NOMO-1 treated with dmso at 0.1 percent for 144 hours (cell line): ENCODE results near the gene CSHL1.
"Not testable (repeated sequence)": the region's sequence is repeated elsewhere in the genome, so short reads cannot be mapped to it uniquely, and the experiment has no call there.

Source experiments
- DNase-seq: peaks from one replicate; lab custom pipeline; 2025; ENCODE audit not compliant: unreplicated experiment; lab: John Stamatoyannopoulos, UW

CSHL1 gene

DNA sequence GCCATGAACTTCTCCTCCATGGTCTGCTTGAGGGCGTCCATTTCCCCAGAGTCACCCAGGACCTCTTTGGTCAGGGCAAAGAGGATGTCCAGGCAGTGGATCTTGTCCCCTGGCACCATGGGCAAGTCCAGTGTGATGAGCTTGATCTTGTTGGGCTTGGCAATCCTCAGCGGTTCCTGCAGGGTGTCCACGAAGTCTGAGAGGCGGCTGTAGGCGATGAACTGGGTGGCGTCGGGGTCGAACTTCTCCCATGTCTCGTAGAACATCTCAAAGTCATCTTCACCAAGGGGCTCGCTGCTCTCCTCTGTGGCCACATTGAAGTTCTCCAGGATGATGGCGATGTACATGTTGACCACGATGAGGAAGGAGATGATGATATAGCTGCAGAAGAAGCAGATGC lies 30.1 kb upstream of the CSHL1 start:
- DNase-seq = no peak

DNA sequence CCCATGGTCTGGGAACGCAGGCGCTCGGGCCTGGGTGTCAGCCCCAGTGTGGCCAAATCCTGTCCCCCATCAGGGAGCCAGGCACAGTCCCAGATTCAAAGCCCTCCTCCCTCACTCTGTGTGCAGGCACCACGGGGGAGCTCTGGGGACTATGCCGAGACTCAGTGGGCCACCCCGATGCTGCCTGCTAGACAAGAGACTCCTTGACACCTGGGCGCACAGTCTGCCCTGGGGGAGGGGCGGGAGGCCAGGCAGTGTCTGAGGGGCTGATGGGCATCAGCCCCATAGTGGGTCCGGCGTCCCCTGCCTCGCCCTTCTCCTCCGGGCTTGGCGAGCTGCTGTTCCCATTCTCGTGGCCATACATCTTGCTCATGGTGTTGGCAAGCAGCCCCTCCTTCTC lies 29.5 kb upstream of the CSHL1 start:
- DNase-seq = no peak

- no peak for DNase-seq
Measured at GRCh38 chr17:63939884-63940283, 28.8 kb upstream of the CSHL1 start.

- no peak for DNase-seq
Measured at GRCh38 chr17:63939401-63939800, 28.3 kb upstream of the CSHL1 start.

GRCh38 chr17:63937920-63938319 lies 26.9 kb upstream of the CSHL1 start:
- DNase-seq = no peak

DNA sequence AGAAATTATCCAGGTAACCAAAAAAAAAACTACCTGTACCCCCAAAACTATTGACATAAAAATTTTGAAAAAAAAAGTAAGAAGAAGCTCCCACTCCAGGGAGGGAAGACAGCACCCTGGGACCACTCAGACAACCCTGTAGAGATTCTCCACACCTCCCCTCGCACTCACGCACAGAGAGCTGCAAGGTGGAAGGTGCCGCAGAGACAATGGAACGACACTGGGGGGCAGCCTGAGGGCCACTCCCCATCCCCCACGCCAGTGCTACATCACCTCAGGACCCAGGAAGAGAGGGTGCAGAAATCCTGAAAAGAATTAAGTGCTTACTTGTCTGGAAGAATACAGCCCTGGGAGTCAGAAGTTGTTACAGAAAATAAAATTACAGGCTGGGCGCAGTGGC lies 26.3 kb upstream of the CSHL1 start:
- DNase-seq = no peak

GRCh38 chr17:63934183-63935112 lies 23.4 kb upstream of the CSHL1 start:
- DNase-seq = no peak

DNA sequence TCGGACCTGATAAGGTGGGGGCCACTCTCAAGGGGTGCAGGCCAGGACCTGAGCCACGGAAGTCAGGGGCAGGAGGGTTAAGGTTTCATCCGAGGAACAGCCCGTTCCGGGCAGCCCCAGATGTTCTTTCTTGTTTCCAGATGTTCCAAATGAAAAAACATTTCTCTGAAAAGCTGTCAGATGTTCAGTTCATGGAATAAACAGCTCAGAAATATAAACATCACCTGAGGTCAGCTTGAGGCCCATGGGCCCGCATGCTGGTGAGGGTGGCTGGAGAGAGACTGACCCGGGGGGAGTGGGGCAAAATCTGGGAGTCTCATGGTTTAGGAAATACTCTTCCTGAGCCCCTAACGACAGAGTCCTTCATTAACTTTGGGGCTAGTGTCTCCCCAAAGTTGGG lies 22.5 kb upstream of the CSHL1 start:
- DNase-seq = no peak

- DNase-seq = no peak
Measured at GRCh38 chr17:63932721-63933120, 21.7 kb upstream of the CSHL1 start.

GRCh38 chr17:63931981-63932561 lies 21.0 kb upstream of the CSHL1 start, which contains the start of gene CD79B:
Gene CD79B, minus strand, starts transcription at chr17:63932331. Its CDS starts 70 bp downstream, at chr17:63932261.
- DNase-seq = no peak

- DNase-seq = peak; percentile 38
Measured at GRCh38 chr17:63930951-63931575, 20.0 kb upstream of the CSHL1 start.

- DNase-seq = no peak
Measured at GRCh38 chr17:63929860-63930766, 19.1 kb upstream of the CSHL1 start.

DNA sequence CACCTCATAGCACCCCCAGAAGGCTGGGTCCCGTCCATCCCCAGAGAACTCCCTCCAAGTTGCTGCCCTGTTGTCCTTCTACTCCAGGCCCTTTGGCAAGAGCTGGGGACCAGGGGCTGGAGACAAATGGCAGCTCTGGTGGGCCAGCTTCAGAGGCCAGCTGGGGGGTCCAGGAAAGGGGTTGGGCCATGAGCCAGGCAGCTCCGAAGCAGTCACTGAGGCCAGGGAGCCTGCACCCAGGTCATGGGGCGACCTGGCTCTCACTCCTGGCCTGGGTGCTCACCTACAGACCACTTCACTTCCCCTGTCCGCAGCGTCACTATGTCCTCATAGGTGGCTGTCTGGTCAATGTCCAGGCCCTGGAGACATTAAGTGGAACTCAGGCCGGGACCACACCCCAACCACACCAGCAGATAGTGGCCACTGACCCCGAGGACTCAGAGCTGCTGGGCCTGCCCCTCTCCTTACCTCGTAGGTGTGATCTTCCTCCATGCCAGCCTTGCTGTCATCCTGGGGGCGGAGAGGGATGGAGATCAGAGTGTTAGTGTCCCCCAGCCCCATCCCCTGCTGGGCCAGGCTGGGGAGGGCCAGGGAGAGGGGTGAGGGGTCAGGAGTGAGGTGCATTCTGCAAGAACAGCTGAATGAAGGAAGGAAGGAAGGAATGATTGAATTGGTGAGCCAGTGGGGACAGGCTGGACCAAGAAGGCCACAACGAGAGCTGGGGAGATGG lies 18.1 kb upstream of the CSHL1 start:
- no peak for DNase-seq

- no peak for DNase-seq
Measured at GRCh38 chr17:63928172-63928666, 17.2 kb upstream of the CSHL1 start.

DNA sequence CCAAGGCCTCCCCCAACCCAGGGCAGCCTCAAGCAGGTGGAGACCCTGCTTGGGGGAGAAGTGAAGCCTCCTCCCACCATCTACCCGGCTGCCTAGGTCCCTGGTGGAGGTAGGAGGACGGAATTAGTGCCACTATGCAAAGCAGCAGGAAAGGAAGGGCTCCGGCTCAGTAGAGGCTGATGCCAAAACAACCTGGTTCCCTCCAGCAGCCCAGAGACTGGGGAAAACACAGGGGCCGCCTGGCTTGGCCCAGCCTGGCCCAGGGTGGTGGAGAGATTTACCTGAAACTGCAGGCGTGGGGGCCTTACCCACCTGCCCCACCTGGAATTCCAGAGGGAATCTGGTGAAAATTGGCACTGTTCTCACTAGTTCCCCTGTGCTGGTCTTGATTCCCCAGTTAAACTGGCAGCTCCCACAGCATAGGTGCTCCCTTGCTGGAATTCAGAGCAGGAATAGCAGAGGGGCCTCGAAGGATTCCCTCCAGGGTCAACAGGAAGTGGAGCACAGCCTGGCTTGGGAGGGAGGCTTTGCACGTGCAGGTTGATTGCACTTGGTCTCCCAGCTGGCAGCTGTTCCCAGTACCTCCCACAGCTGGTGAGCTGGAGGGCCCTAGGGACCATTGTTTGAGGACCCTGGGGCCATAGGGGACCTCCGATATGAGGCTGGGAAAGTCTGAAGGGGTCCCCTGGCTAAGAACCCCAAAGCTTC lies 16.6 kb upstream of the CSHL1 start:
- DNase-seq = no peak

DNA sequence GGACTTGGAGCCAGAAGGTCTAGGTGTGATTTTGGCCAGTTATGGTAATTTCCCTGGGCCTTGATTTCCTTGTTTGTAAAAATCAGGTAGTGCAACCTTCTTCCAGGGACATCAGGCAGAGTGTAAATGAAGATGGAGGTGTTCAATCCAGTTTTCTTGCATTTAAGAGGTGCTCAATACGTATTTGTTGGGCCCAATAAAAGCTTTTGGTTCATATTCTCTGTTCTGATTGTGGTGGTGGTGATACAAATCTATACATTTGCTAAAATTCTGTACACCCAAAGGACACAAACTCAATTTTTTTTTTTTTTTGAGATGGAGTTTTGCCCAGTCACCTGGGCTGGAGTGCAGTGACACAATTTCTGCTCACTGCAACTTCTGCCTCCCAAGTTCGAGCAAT lies 15.1 kb upstream of the CSHL1 start:
- DNase-seq = no peak

GRCh38 chr17:63925615-63926014 lies 14.6 kb upstream of the CSHL1 start:
- DNase-seq = no peak

DNA sequence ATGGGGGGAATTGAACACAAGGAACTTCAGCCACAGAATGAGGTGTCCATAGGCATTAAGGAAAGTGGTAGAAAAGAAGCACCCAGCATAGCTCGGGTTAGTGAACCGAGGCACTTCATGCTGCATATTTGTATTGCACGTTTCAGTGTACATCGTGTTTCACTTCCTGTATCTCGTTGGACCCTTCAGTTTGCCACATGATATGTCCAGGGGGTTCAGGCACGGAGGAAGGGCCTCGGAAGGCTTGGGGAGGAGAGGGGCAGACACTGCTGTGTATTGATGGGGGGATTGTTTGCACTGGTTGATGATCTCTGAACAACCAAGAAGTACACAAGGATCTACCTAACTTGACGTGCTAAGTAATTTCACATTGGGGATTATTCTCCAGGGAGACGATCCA lies 11.3 kb upstream of the CSHL1 start:
- DNase-seq = not testable (repeated sequence)

DNA sequence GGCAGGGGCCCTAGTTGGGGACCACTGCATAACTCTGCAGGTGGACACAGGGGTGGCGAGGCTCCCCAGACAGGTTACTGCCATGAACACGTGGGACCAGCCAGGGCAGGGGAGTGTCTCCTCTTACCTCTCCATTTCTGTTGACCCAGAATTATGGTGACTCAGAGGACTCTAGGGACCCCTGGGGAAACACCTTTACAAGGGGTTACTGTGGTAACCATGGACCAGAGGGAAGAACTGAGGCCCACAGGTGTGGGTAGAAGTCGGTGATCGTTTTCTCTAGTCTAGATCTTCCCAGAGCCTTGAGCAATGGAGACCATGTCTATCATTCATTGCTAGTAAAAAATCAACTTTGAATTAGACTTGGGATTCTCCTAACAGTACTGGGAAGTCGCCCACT lies 9.7 kb upstream of the CSHL1 start:
- DNase-seq = not testable (repeated sequence)
